H1 (cell line): ENCODE data around the gene CLEC2B.

ENCODE experiments used
- CTCF ChIP-seq, 3 experiments: IDR thresholded peaks; 1 replicate in 2 of 3; 2 replicates in 1 of 3; pipeline versions ENCODE4 v1.5.1 to v1.6.1; 2011; ENCODE audit warnings: low read length in 3 of 3, mild to moderate bottlenecking in 3 of 3, inconsistent platforms in 2 of 3, low read depth in 1 of 3, moderate library complexity in 1 of 3; ENCODE audit not compliant: insufficient read depth in 1 of 3; ENCODE audit errors: control extremely low read depth in 1 of 3
- EP300 ChIP-seq, 2 experiments: IDR thresholded peaks; 1 replicate in 1 of 2; 2 replicates in 1 of 2; pipeline ENCODE4 v1.6.1; 2011 to 2012; ENCODE audit warnings: low read depth in 2 of 2, low read length in 2 of 2, mild to moderate bottlenecking in 2 of 2, borderline replicate concordance in 1 of 2, inconsistent platforms in 1 of 2, moderate library complexity in 1 of 2
- GABPA ChIP-seq: IDR thresholded peaks from 2 replicates; pipeline ENCODE4 v1.6.1; 2011; ENCODE audit warnings: mild to moderate bottlenecking, low read length, moderate library complexity, borderline replicate concordance; ENCODE audit not compliant: insufficient read depth
- GTF2F1 ChIP-seq: IDR thresholded peaks from 2 replicates; pipeline ENCODE4 v1.6.1; 2012; ENCODE audit warnings: low read depth, low read length, improper control_type of control experiment, borderline replicate concordance
- KDM5A ChIP-seq: fragments of 200-600 bp; IDR thresholded peaks from 2 replicates; pipeline ENCODE4 v1.7.1; 2012; ENCODE audit warnings: mild to moderate bottlenecking, low read length, inconsistent platforms, mixed read lengths
- MAX ChIP-seq: IDR thresholded peaks from 2 replicates; pipeline ENCODE4 v1.6.1; 2012; ENCODE audit warnings: inconsistent platforms
- POLR2AphosphoS5 ChIP-seq: IDR thresholded peaks from 2 replicates; pipeline ENCODE4 v1.6.1; 2011; ENCODE audit warnings: low read depth, low read length
- SAP30 ChIP-seq: fragments of 300-600 bp; sonication (generic); IDR thresholded peaks from 2 replicates; pipeline ENCODE4 v1.7.1; 2012; ENCODE audit warnings: low read length, moderate library complexity, mild to moderate bottlenecking, inconsistent platforms; ENCODE audit not compliant: insufficient read depth, insufficient replicate concordance
- SP4 ChIP-seq: IDR thresholded peaks from 2 replicates; pipeline ENCODE4 v1.6.1; 2012; ENCODE audit warnings: low read length, inconsistent platforms
- TAF1 ChIP-seq: IDR thresholded peaks from 2 replicates; pipeline ENCODE4 v1.6.1; 2011; ENCODE audit warnings: mild to moderate bottlenecking, low read depth, low read length
- YY1 ChIP-seq: IDR thresholded peaks from 2 replicates; pipeline ENCODE4 v1.6.1; 2011; ENCODE audit warnings: low read depth, mild to moderate bottlenecking, low read length

- TF ChIP-seq EP300 (IDR thresholded peaks at IDR 0.05; ENCODE audit: borderline replicate concordance in 1 of 2, low read depth in 2 of 2, low read length in 2 of 2) (peak in 1 of 2 experiments; percentile 90; a peak in 1 of 3 replicates), GABPA (no peak), CTCF (IDR thresholded peaks at IDR 0.05; ENCODE audit: control extremely low read depth in 1 of 3, insufficient read depth in 1 of 3, low read depth in 1 of 3, low read length in 3 of 3) (no peak), TAF1 (peak; percentile 96), MAX (peak; percentile 44), YY1 (no peak; the same call in 1 of the 2 replicates), SP4 (no peak), KDM5A (no peak), POLR2AphosphoS5 (peak; percentile 99), GTF2F1 (peak; percentile 86), SAP30 (no peak)
Measured at GRCh38 chr12:9910716-9911421, 41.7 kb upstream of the CLEC2B start.
